ENCODE data around the gene METTL17. TPM values are rescaled to one million over a fixed set of nuclear protein-coding genes. Genes with fewer than 3 reads are reported as not detected.

METTL17 gene
- total and polyA plus RNA-seq, 2 of the 8 experiments (the other 6 are each of a cell fraction or from before 2014, with no cell fraction given) = 73.8 to 138 TPM

DNA sequence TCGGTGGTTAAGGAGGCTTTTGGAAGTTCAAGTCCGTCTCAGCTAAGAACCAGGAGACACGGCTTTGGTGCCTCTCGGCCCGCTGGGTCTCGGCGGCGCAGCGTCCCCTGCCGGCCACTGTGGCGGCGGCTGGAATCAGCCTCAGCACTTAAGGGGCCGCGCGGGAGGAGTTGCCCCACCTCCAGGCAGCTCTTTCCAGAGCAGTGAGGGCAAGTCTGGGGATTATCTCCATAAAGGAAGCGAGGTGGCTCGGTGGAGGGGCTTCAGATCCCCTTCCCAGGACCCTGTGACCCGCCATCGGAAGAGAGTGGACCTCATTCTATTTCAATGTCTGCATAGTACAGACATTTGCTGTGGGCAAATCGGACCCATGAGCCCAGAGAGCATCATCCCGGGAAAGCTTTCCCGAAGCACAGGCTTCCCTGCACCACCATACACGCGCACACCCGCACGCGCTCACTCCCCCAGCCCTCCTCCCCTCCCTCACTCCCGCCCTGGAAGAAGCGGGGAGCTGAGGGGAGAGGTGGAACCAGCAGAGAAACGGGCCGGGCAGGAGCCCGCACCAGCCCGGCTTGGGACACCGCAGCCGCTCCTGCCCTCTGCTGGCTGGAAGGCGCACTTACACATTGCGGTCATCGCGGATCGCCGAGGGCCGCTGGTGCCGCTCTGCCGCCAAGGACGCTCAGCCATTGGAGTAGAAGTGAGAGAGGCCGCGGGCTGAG lies 18.6 kb upstream of the METTL17 start:
- Histone ChIP-seq H3K27ac (ENCODE audit: low read depth, low read length) (peak overlapping the region; percentile 39; the same call in 1 of the 2 replicates), H3K23ac (ENCODE audit: insufficient read length) (no peak overlapping the region), H3K4me1 (replicated peaks in 1 of 4; ENCODE audit: control insufficient read depth in 3 of 4, insufficient read depth in 4 of 4, low read length in 3 of 4) (peaks cover 0 to 2% (median under 1%) of the 10 kb centered on the region in 4 experiments; a peak in 2 of 7 replicates), H3K4me3 (ENCODE audit: extremely low read depth in 1 of 4, insufficient read depth in 2 of 4, low read depth in 3 of 4, low read length in 4 of 4) (peak overlapping the region; percentile 47 to 88 (median 75)), H3K36me3 (ENCODE audit: control insufficient read depth in 2 of 4, insufficient read depth in 4 of 4, low read length in 3 of 4) (no peaks in the 10 kb centered on the region), H3K23me2 (ENCODE audit: low read depth, low read length) (peaks cover 4% of the 10 kb centered on the region; the same call in 1 of the 2 replicates), H2BK20ac (ENCODE audit: low read length) (no peak overlapping the region), H2BK120ac (replicated peaks; ENCODE audit: low read depth, low read length) (no peak overlapping the region), H3K79me2 (ENCODE audit: control insufficient read depth in 1 of 2, insufficient read depth in 2 of 2, low read length in 2 of 2) (no peaks in the 10 kb centered on the region), H4K91ac (replicated peaks; ENCODE audit: insufficient read length, low read length) (peak overlapping the region; percentile 31), H2BK12ac (ENCODE audit: low read depth, low read length) (peak overlapping the region; percentile 29; the same call in 1 of the 2 replicates), H3K79me1 (ENCODE audit: low read depth, low read length) (no peaks in the 10 kb centered on the region), H3K18ac (ENCODE audit: extremely low read depth, low read length) (peak overlapping the region; percentile 93), H4K8ac (ENCODE audit: extremely low read depth, insufficient read depth, low read length) (peak overlapping the region; percentile 86; the same call in 1 of the 2 replicates), H2BK5ac (ENCODE audit: low read depth, low read length) (peak overlapping the region; percentile 81), H4K5ac (ENCODE audit: insufficient read length, low read depth, low read length) (peak overlapping the region; percentile 38), H2AK5ac (ENCODE audit: low read depth, low read length) (no peak overlapping the region), H3K56ac (replicated peaks; ENCODE audit: insufficient read length, low read depth, low read length) (peak overlapping the region; percentile 73), H3K9me3 (ENCODE audit: insufficient read depth in 2 of 2, low read depth in 1 of 2, low read length in 1 of 2) (no peaks in the 10 kb centered on the region), H3K14ac (ENCODE audit: insufficient read length) (no peak overlapping the region), H2BK15ac (ENCODE audit: low read length) (peak overlapping the region; percentile 88; the same call in 1 of the 2 replicates), H2AFZ (ENCODE audit: low read length) (peak overlapping the region; percentile 96), H4K20me1 (replicated peaks in 1 of 2; ENCODE audit: control insufficient read depth in 1 of 2, insufficient read depth in 2 of 2, low read length in 2 of 2) (no peaks in the 10 kb centered on the region), H3K9ac (replicated peaks in 1 of 4; ENCODE audit: extremely low read depth in 1 of 4, low read depth in 3 of 4, low read length in 3 of 4) (peak overlapping the region in 3 of 4 experiments; percentile 47 to 65 (median 65); a peak in 5 of 7 replicates), H3K4ac (replicated peaks; ENCODE audit: insufficient read length, low read depth, low read length) (no peak overlapping the region), H3K27me3 (replicated peaks in 1 of 4; ENCODE audit: control insufficient read depth in 3 of 4, extremely low read depth in 1 of 4, insufficient read depth in 3 of 4, low read length in 3 of 4) (peaks cover 0 to 3% (median 1%) of the 10 kb centered on the region in 4 experiments; a peak in 2 of 7 replicates), H3K4me2 (ENCODE audit: insufficient read depth in 1 of 2, low read depth in 2 of 2, low read length in 2 of 2) (peak overlapping the region; percentile 44 to 83)
- 2% methylated on average over 33 of the region's 47 CpGs; no CpG with 5 or more reads in 1 of the 2 experiments for WGBS, 2 experiments (ENCODE audit: extremely low coverage in 1 of 2, insufficient coverage in 1 of 2, insufficient read length in 1 of 2, insufficient replicate concordance in 2 of 2, low coverage in 1 of 2, low lambda C conversion rate in 2 of 2, missing lambda C conversion rate in 1 of 2)
- ChIA-PET CTCF (ENCODE audit: partially characterized antibody) (interaction anchor here (0.5 to 4.0 kb wide), 60 partner anchors 10 to 1895 kb away, joined by 3 to 42 read pairs (median 4); partner anchors contain the start of genes ARHGEF40 and METTL17), POLR2A (ENCODE audit: partially characterized antibody) (interaction anchor here (0.7 to 2.1 kb wide), 14 partner anchors 9 to 288 kb away, joined by 3 to 9 read pairs (median 4); partner anchors contain the start of gene ARHGEF40)
- FAIRE-seq (peak; percentile 60), DNase-seq (ENCODE audit: low read depth in 1 of 2, low spot score in 2 of 2) (peak; percentile 82 to 94)
- TF ChIP-seq TEAD4 (IDR thresholded peaks at IDR 0.05; ENCODE audit: low read depth, low read length) (peak; percentile 71), BCL11A (IDR thresholded peaks at IDR 0.05; ENCODE audit: low read depth in 2 of 2, low read length in 2 of 2) (no peak), TAF7 (optimal IDR thresholded peaks at IDR 0.05; ENCODE audit: borderline replicate concordance, low read depth, low read length) (peak; percentile 62), SIN3A (conservative IDR thresholded peaks at IDR 0.05 in 1 of 2, IDR thresholded peaks at IDR 0.05 in 1 of 2; ENCODE audit: low read depth in 1 of 2, low read length in 2 of 2) (0 out of 4 replicates have a peak, but pooled peaks have one; percentile 5 to 19), YY1 (IDR thresholded peaks at IDR 0.05; ENCODE audit: low read depth, low read length) (peak; percentile 80), NRF1 (IDR thresholded peaks at IDR 0.05; ENCODE audit: low read depth, low read length) (no peak), TAF1 (IDR thresholded peaks at IDR 0.05; ENCODE audit: low read depth, low read length) (0 out of 2 replicates have a peak, but pooled peaks have one; percentile 26), EGR1 (IDR thresholded peaks at IDR 0.05; ENCODE audit: borderline replicate concordance, low read depth, low read length) (no peak)
- TF ChIP-seq, protein P1, sequence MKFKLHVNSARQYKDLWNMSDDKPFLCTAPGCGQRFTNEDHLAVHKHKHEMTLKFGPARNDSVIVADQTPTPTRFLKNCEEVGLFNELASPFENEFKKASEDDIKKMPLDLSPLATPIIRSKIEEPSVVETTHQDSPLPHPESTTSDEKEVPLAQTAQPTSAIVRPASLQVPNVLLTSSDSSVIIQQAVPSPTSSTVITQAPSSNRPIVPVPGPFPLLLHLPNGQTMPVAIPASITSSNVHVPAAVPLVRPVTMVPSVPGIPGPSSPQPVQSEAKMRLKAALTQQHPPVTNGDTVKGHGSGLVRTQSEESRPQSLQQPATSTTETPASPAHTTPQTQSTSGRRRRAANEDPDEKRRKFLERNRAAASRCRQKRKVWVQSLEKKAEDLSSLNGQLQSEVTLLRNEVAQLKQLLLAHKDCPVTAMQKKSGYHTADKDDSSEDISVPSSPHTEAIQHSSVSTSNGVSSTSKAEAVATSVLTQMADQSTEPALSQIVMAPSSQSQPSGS (IDR thresholded peaks at IDR 0.05; ENCODE audit: low read length) = no peak
